Calu3 (cell line): ENCODE measurements around the gene AREG. TPM values are rescaled to one million over a fixed set of nuclear protein-coding genes. Genes with fewer than 3 reads are reported as not detected.

ENCODE experiments used
- BruUV-seq: library from RNA; stranded (reverse); fragments of 400-500 nt; replicated peaks from 2 replicates; lab custom pipeline; 2021; lab: Mats Ljungman, UMichigan
- CTCF ChIA-PET: fragments of 300-600 bp; sonication (Branson Sonifier 250); formaldehyde crosslinking; loops from one replicate; lab custom pipeline; 2022; ENCODE audit warnings: antibody characterized with exemption; lab: Charles Lee
- DNase-seq: peaks from one replicate; pipeline ENCODE4 v3.0.0; 2022
- H3K27ac Mint-ChIP-seq: one replicate; pipeline ENCODE4 v1.8.0; 2022; ENCODE audit warnings: mixed read lengths; ENCODE audit not compliant: unreplicated experiment
- H3K27me3 Mint-ChIP-seq: one replicate; pipeline ENCODE4 v1.8.0; 2022; ENCODE audit warnings: mixed read lengths; ENCODE audit not compliant: unreplicated experiment
- H3K36me3 Mint-ChIP-seq: one replicate; pipeline ENCODE4 v1.8.0; 2022; ENCODE audit warnings: mild to moderate bottlenecking, moderate library complexity, mixed read lengths; ENCODE audit not compliant: insufficient read depth, unreplicated experiment
- H3K4me1 Mint-ChIP-seq: one replicate; pipeline ENCODE4 v1.8.0; 2022; ENCODE audit warnings: mild to moderate bottlenecking, low read depth, mixed read lengths; ENCODE audit not compliant: unreplicated experiment
- H3K4me3 Mint-ChIP-seq: one replicate; pipeline ENCODE4 v1.8.0; 2022; ENCODE audit warnings: mild to moderate bottlenecking, low read depth, moderate library complexity, mixed read lengths; ENCODE audit not compliant: unreplicated experiment
- H3K9me3 Mint-ChIP-seq: one replicate; pipeline ENCODE4 v1.8.0; 2022; ENCODE audit warnings: low read depth, mixed read lengths; ENCODE audit not compliant: unreplicated experiment
- intact Hi-C: fragments of 100-400 bp; cut with micrococcal nuclease; formaldehyde crosslinking; loops from one replicate; pipeline ENCODE4 v1.10.0; 2022; ENCODE audit not compliant: unreplicated experiment
- total RNA-seq: library from RNA; stranded (reverse); gene quantifications from 2 replicates; pipeline ENCODE4 v1.2.3, GENCODE V29; 2022
- TF ChIP-seq, protein P1 (sequence below): fragments of 200-600 bp; IDR thresholded peaks from one replicate; pipeline ENCODE4 v1.8.0; 2022; ENCODE audit warnings: antibody characterized with exemption; ENCODE audit not compliant: unreplicated experiment

The AREG gene
- total RNA-seq, 1 experiment from 2014 or later = 230 TPM

DNA sequence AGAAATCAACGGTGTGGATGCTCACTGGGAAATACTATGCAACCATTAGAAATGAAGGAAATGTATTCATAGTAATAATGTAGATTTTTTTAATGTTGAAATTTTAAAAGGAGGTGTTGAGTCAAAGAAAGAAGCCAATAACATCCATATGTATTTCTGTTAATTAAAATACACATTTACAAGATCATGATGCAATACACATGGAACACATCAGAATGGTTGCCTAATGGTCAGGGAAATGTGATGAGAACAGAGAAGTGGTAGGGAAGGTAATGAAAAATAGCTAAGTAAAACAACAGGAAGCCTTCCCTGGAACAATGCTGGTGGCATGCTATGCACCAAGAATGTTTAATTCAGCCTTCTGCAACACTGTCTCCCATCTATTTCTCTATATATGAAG is 18.2 kb downstream of the AREG start:
- peaks cover under 1% of the 10 kb centered on the region for H3K36me3 Mint-ChIP-seq
- DNase-seq = no peak
- CTCF ChIA-PET = no interaction called here
- H3K9me3 Mint-ChIP-seq = peaks cover 9% of the 10 kb centered on the region
- TF ChIP-seq, protein P1, sequence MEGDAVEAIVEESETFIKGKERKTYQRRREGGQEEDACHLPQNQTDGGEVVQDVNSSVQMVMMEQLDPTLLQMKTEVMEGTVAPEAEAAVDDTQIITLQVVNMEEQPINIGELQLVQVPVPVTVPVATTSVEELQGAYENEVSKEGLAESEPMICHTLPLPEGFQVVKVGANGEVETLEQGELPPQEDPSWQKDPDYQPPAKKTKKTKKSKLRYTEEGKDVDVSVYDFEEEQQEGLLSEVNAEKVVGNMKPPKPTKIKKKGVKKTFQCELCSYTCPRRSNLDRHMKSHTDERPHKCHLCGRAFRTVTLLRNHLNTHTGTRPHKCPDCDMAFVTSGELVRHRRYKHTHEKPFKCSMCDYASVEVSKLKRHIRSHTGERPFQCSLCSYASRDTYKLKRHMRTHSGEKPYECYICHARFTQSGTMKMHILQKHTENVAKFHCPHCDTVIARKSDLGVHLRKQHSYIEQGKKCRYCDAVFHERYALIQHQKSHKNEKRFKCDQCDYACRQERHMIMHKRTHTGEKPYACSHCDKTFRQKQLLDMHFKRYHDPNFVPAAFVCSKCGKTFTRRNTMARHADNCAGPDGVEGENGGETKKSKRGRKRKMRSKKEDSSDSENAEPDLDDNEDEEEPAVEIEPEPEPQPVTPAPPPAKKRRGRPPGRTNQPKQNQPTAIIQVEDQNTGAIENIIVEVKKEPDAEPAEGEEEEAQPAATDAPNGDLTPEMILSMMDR = no peak
- H3K4me3 Mint-ChIP-seq = no peak overlapping the region
- no peaks in the 10 kb centered on the region for H3K4me1 Mint-ChIP-seq
- no peak overlapping the region for H3K27ac Mint-ChIP-seq
- intact Hi-C loops = no loop called here
- no peaks in the 10 kb centered on the region for H3K27me3 Mint-ChIP-seq
- BruUV-seq = no TSS peak

DNA sequence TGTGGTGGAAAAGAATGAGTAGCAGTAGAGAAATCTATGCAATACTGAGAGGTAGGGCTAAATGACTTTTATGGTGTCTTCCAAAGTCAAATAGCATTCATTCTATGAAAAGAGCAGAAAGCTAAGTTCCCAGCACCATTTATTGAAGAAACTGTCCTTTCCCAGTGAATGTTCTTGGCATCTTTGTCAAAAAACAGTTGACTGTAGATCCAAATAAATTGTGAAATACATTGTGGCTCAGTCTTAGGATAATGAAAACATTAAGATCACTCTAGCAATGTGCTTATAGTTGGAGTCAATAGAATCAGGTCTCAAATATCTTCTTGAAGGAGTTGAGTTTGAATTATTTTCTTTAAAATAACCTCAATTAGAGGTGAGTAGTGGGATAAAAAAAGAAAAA is 19.4 kb downstream of the AREG start:
- H3K9me3 Mint-ChIP-seq = peaks cover 5% of the 10 kb centered on the region
- no peak overlapping the region for H3K4me3 Mint-ChIP-seq
- H3K36me3 Mint-ChIP-seq = no peaks in the 10 kb centered on the region
- H3K4me1 Mint-ChIP-seq = no peaks in the 10 kb centered on the region
- H3K27ac Mint-ChIP-seq = no peak overlapping the region
- CTCF ChIA-PET = interaction anchor here (0.9 kb wide), 1 partner anchor 13 kb away, joined by 3 read pairs; no protein-coding TSS in a partner anchor
- no TSS peak for BruUV-seq
- TF ChIP-seq, protein P1 = no peak
- DNase-seq = no peak
- intact Hi-C loops = no loop called here
- H3K27me3 Mint-ChIP-seq = no peaks in the 10 kb centered on the region

DNA sequence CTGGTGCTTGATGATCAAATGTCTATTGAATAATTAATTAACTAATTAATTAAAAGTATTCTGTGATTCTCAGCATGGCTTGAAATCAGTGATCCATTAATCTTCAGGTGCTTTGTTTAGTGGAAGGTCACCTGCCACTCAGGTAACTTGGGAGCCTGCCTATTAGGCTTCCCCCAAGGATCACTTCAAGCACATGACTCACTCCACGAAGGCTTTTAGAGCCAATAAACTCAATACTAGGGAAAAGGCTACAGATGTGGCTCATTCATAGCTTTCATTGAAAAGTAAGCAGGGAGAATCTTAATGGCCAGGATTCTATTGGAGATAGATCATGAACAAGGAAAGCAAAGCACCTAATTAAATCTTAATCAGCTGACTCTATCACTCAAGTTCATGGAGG is 21.3 kb downstream of the AREG start:
- H3K36me3 Mint-ChIP-seq = no peaks in the 10 kb centered on the region
- DNase-seq = no peak
- H3K4me1 Mint-ChIP-seq = peaks cover 3% of the 10 kb centered on the region
- CTCF ChIA-PET = no interaction called here
- BruUV-seq = no TSS peak
- H3K9me3 Mint-ChIP-seq = peaks cover 5% of the 10 kb centered on the region
- TF ChIP-seq, protein P1 = no peak
- intact Hi-C loops = no loop called here
- no peak overlapping the region for H3K4me3 Mint-ChIP-seq
- no peak overlapping the region for H3K27ac Mint-ChIP-seq
- H3K27me3 Mint-ChIP-seq = no peaks in the 10 kb centered on the region

DNA sequence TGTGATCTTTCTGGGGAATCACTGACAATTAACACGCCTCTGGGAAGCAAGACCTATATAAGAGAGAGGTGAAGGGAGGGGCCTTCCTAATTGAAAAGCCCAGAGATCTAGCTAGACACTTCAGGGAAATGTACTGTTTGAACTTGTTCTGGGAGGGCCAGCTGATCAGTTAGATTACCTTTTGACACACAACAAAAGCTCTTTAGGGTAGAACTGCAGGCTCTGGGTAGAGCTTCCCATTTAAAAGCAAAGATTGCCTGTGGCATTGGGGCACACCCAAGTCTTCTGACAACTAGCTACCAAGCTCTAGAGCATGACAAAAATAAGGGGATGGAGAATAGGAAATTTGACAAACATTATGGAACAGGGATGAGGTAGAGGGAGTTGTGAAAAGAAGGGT is 26.3 kb downstream of the AREG start:
- CTCF ChIA-PET = no interaction called here
- H3K27ac Mint-ChIP-seq = no peak overlapping the region
- H3K36me3 Mint-ChIP-seq = no peaks in the 10 kb centered on the region
- no peak for DNase-seq
- TF ChIP-seq, protein P1 = no peak
- no peaks in the 10 kb centered on the region for H3K27me3 Mint-ChIP-seq
- H3K4me3 Mint-ChIP-seq = no peak overlapping the region
- no TSS peak for BruUV-seq
- intact Hi-C loops = loop anchor here (5.0 kb wide), 1 partner anchor 61 kb away; no protein-coding TSS in a partner anchor
- H3K4me1 Mint-ChIP-seq = peaks cover 39% of the 10 kb centered on the region
- no peaks in the 10 kb centered on the region for H3K9me3 Mint-ChIP-seq
